Sciatic nerve (tissue), 2 donors: ENCODE data around the gene CHST11. TPM values are rescaled to one million over a fixed set of nuclear protein-coding genes. Genes with fewer than 3 reads are reported as not detected.

Experiments
- ATAC-seq: fragments of 200-7000 bp; cut with Tn5 transposase; one replicate; pipeline ENCODE4 v1.9.1; 2020; ENCODE audit warnings: mild to moderate bottlenecking, moderate library complexity
- DNase-seq: peaks from one replicate; pipeline ENCODE4 v3.0.0-alpha.2; 2020; ENCODE audit warnings: low spot score
- intact Hi-C: fragments of 100-400 bp; cut with DNase I; formaldehyde crosslinking; loops from one replicate; pipeline ENCODE4 v1.14.2; 2022
- total RNA-seq: library from RNA; stranded (reverse); fragmentation: NEBNext Ultra II Directional; extraction: Animal tissue kit (Norgen Biotek cat#: 25700); gene quantifications from one replicate; pipeline ENCODE4 v1.2.1, GENCODE V29; 2021
- donor health status: DM: no; HTN: no; CAD: no.
- donor health status: DM: no; HTN: no; CAD: no.

CHST11 gene
- total RNA-seq, 1 donor from 2014 or later: 19.2 TPM

DNA sequence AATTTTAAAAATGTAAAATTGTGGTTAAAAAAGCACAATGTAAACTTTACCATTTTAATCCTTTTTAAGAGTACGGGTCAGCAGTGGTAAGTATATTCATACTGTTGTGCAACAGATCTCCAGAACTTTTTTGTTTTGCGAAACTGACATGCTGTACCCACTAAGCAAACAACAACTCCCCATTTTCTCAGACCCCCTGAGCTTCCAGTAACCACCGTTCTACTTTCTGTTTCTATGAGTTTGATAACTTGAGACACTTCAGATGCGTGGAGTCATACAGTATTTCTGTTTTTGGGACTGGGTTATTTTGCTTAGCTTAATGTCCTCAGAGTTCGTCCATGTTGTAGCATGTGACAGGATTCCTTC is 38.0 kb downstream of the CHST11 start:
- no peak for DNase-seq
- intact Hi-C loops: no loop called here

GRCh38 chr12:104495786-104496185 is 39.0 kb downstream of the CHST11 start:
- ATAC-seq: no peak
- intact Hi-C loops: no loop called here
- no peak for DNase-seq

More for the DNA sequence above, 38.0 kb downstream of the CHST11 start:
- ATAC-seq: peak; percentile 44

DNA sequence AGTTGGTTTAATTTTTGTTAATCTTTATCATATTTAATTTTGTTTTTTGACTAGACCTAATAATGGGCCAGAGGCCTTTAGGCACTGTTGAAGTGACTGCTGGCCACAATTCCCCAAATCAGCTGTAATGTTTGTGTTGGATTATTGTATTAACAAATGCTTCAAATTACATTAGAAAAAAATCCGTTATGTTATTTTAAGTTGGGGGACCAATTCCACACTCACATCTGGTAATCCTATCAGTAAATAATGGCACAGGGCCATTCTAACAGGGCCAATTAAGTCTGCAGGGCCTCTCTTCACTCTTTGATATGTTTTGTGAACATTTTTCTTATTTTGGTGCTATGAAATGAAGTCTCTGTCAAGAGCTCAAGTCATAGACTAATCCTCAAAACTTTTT is 39.6 kb downstream of the CHST11 start:
- ATAC-seq (no peak), DNase-seq (no peak)
- intact Hi-C loops: no loop called here

GRCh38 chr12:104498211-104498801 is 41.6 kb downstream of the CHST11 start:
- intact Hi-C loops: no loop called here
- peak; percentile 48 for ATAC-seq
- no peak for DNase-seq

- DNase-seq (no peak), ATAC-seq (no peak)
- intact Hi-C loops: loop anchor here (10.0 kb wide), 1 partner anchor 105 kb away; no protein-coding TSS in a partner anchor
These were observed 43.1 kb downstream of the CHST11 start for GRCh38 chr12:104499668-104500332.

DNA sequence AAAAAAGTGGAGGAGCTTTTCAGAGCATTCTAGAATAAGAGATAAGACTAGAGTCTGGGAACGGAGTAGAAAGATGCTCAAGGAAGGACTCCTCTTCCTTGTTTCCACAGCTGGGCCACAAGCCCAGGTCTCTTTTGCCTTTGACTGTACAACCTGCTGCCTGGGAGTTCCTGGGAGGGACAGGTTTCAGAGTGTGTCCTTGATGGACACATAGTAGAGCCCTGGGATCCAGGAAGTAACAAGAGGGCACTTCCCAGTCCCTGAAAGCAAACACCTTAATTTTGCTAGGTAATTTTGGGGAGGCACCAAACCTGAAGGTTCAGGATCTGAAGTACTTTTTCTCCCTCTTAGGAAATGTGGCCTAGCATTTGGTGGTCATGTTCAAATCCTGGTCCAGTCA is 44.4 kb downstream of the CHST11 start:
- no peak for ATAC-seq
- intact Hi-C loops: loop anchor here (10.0 kb wide), 1 partner anchor 104 kb away; no protein-coding TSS in a partner anchor
- no peak for DNase-seq

- no peak for ATAC-seq
- DNase-seq: no peak
- intact Hi-C loops: loop anchor here (10.0 kb wide), 1 partner anchor 103 kb away; no protein-coding TSS in a partner anchor
These were observed 44.9 kb downstream of the CHST11 start for GRCh38 chr12:104501660-104502059.

DNA sequence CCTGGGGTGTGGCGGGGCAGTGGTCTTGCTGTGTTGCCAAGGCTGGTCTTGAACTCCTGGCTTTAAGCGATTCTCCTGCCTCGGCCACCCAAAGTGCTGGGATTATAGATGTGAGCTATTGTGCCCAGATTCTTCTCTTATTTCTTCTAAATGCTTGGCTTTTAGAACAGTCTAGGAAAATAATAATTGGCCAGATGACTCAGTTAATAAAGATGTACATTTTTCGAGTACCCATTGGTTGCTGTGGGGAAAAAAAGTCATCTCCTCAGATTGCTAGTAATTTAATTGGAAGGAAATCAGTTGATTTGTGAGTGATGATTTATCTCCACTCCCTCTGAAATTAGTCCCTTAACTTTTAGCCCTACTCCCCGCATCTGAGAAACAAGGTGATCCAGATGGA is 45.5 kb downstream of the CHST11 start:
- ATAC-seq: no peak
- DNase-seq: no peak
- intact Hi-C loops: loop anchor here (10.0 kb wide), 1 partner anchor 103 kb away; no protein-coding TSS in a partner anchor

DNA sequence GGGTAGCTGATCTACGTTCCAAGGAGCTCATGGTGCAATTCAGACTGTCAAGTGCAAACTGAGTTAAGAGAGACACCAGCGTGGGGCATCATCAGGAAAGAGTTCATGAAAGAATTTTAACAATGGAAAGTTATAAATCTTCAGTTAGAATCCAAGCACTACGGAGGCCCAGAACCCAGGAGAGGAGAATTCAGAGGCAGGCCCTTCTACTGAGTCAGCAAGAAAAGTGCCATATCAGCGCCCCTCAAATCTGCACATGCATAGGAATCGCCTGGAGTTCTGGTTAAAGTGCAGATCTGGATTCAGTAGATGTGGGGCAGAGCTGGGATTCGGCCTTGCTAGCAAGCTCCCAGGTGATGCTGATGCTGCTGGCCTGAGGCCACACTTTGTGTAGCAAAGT is 45.9 kb downstream of the CHST11 start:
- DNase-seq: no peak
- intact Hi-C loops: loop anchor here (10.0 kb wide), 1 partner anchor 102 kb away; no protein-coding TSS in a partner anchor
- no peak for ATAC-seq

- DNase-seq (no peak), ATAC-seq (no peak)
- intact Hi-C loops: loop anchor here (10.0 kb wide), 1 partner anchor 102 kb away; no protein-coding TSS in a partner anchor
These were observed 46.4 kb downstream of the CHST11 start for GRCh38 chr12:104503191-104503590.

DNA sequence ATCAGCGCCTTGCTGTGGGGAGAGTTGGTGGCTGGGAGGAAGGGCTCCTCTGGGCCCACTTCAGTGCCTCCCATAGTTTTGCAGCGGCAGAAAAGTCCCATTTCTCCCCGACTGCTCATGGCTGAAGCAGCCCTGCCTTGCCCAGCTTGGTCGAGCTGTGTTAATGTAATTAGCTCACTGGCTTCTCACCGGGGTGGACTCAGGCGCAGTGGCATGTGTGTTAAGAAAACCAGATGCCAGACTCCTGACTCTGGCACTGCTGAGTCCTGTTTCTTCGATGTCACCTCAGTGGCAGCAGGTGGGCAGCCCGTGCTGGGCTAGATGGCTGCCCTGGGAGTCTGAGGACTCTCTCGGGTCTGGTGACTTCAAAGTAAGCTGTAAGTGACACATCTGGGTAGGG is 47.4 kb downstream of the CHST11 start:
- intact Hi-C loops: loop anchor here (10.0 kb wide), 1 partner anchor 101 kb away; no protein-coding TSS in a partner anchor
- no peak for DNase-seq
- ATAC-seq: no peak

DNA sequence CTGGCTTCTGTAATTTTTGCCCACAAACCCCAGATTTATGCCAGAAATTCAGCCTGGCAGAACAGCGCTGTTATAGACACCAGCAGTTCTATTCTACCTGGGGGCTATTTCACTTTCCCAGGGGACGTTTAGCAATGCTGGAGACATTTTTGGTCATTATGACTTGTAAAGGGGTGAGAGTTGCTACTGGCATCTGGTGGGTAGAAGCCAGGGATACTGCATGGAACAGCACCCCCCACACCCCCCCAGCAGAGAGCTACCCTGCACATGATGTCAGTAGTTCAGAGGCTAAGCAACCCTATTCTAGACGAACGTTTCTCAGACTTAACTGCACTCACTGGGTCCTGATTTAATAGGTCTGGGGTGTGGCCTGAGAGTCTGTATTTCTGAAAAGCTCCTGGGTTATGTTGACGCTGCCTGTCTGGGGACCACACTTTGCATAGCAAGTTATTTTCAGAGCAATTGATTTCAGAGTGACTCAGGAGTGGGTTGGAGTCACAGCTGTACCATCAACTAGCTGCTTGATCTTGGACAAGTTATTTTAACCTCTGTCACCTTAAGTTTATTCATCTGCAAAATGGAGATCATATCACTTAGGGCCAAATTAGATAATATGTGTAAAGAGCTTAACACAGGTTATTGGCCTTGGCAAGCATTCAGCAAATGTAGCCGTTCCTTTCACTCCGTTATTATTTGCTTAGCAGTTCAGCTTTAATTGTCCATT is 48.5 kb downstream of the CHST11 start:
- no peak for DNase-seq
- intact Hi-C loops: loop anchor here (10.0 kb wide), 1 partner anchor 100 kb away; no protein-coding TSS in a partner anchor
- ATAC-seq: peak; percentile 27

GRCh38 chr12:104506676-104507401 is 50.1 kb downstream of the CHST11 start:
- ATAC-seq: no peak
- intact Hi-C loops: loop anchor here (10.0 kb wide), 1 partner anchor 98 kb away; no protein-coding TSS in a partner anchor
- no peak for DNase-seq

GRCh38 chr12:104507672-104508071 is 50.9 kb downstream of the CHST11 start:
- intact Hi-C loops: loop anchor here (10.0 kb wide), 1 partner anchor 97 kb away; no protein-coding TSS in a partner anchor
- no peak for ATAC-seq
- no peak for DNase-seq

DNA sequence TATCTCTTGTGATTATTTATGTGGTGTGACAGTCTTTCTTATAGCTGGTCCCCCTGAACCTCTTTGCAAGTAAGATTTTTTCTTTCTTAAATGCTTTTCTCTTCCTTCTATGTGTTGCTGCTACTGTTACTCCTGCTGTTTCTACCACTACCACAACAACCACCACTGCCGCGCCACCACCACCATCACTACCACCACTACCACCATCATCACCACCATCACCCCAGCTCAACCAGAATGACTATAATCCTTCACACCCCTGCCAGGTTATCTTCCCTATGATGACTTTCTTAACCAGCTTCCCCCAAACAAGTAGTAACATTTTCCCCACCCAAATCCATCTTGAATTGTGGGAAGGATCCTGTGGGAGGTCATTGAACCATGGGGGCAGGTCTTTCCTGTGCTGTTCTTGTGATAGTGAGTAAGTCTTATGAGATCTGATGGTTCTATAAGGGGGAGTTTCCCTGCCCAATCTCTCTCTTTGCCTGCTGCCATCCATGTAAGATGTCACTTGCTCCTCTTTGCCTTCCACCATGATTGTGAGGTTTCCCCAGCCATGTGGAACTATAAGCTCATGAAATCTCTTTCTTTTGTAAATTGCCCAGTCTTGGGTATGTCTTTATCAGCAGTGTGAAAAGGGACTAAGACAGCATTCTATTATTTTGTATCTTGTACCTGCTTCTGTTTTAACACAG is 52.2 kb downstream of the CHST11 start:
- ATAC-seq: no peak

DNA sequence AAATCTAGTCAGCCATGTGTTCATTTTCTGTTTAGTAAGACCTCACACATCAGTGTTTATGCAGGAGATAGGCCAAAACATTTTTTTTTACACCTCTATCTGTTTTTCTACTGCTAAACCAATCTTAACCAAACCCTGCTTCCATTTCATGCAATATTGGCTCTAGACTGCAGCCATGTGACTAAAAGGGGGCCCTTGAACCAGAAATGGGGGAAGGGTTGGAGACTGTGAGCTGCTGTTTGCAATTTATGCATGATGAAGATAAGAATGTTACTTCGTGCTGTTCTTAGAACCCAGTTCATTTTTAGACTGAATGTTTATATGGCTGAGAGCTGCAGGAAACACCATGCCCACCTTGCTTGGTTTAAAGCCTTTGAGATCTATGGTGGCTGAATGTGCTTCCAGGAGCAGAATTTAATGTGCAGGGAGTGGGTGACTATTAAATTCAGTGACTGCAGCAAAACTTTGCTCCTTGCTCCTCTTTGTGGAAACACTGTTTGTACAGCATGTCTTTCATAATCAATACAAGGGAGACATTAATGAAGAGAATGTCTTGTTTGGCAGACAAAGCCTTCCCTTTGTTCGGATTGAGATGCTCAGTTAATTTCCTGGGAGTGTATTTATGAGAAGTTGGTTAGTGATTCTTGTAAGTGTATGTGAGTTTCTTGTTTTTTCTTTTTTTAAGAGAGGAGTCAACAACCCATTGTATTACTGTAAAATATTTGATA is 53.6 kb downstream of the CHST11 start:
- no peak for DNase-seq
- peak; percentile 72 for ATAC-seq
- intact Hi-C loops: no loop called here

More for the DNA sequence above, 52.2 kb downstream of the CHST11 start:
- intact Hi-C loops: loop anchor here (10.0 kb wide), 1 partner anchor 96 kb away; no protein-coding TSS in a partner anchor
- no peak for DNase-seq

- intact Hi-C loops: no loop called here
- ATAC-seq (no peak), DNase-seq (no peak)
These were observed 54.2 kb downstream of the CHST11 start for GRCh38 chr12:104510873-104511440.
